ENCODE data around the gene FAM13A. TPM values are rescaled to one million over a fixed set of nuclear protein-coding genes. Genes with fewer than 3 reads are reported as not detected.

FAM13A gene
- total and polyA plus RNA-seq, 10 of the 15 experiments (the other 5 are each of a cell fraction or from before 2014, with no cell fraction given), result 0.05 to 1.8 (median 0.27) TPM; not detected in 1

DNA sequence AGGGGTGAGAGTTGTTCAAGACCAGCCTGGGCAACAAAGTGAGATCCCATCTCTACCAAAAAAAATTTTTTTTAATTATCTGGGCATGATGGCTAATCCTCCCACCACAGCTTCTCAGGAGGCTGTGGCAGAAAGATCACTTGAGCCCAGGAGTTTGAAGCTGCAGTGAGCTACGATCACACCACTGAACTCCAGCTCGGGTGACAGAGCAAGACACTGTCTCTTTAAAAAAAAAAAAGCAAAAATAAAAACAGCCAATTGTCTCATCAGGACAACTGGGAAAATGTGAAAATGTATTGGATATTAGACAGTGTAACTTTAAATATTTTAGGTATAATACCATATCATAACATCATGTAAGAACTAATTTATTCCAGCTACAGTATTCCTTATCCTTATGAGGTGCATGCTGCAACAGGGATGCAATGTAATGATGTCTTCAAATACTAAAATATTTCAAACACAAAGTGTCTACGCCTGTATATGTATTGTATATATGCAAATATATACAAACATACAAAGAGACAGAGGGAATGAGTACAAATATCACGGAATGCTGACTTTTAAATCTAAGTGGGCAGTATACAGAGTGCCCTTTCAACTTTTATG is 17.2 kb downstream of the FAM13A start:
- SMC1A ChIA-PET (ENCODE audit: uncharacterized antibody, unreplicated experiment), result interaction anchor here (0.7 to 4.5 kb wide), 7 partner anchors 12 to 404 kb away, joined by 3 to 27 read pairs (median 3); no protein-coding TSS in a partner anchor
- FAIRE-seq (no peak), ATAC-seq (no peak), DNase-seq (ENCODE audit: low read depth, low spot score) (no peak)
- no peaks in the 10 kb centered on the region for H3K27me3 ChIP-seq (replicated peaks in 1 of 2; ENCODE audit: control insufficient read depth in 2 of 2, insufficient read depth in 2 of 2, low read length in 1 of 2)
- CTCF ChIA-PET, result interaction anchor here (0.6 to 0.9 kb wide), 2 partner anchors 61 to 221 kb away, joined by 3 to 4 read pairs; no protein-coding TSS in a partner anchor
- H3K4me2 ChIP-seq (ENCODE audit: control insufficient read depth, insufficient read depth), result no peak overlapping the region
- H3K36me3 ChIP-seq (ENCODE audit: control insufficient read depth in 2 of 2, insufficient read depth in 2 of 2, low read length in 1 of 2), result no peaks in the 10 kb centered on the region
- in situ Hi-C loops (cut with MboI), result no loop called here
- H2AFZ ChIP-seq (ENCODE audit: control insufficient read depth, low read depth, low read length), result no peak overlapping the region
- TF ChIP-seq POLR2AphosphoS2 (IDR thresholded peaks at IDR 0.05; ENCODE audit: low read depth, low read length) (no peak), NFXL1 (IDR thresholded peaks at IDR 0.05; ENCODE audit: borderline replicate concordance) (no peak), JUND (IDR thresholded peaks at IDR 0.05; ENCODE audit: low read depth, low read length) (no peak), CBX3 (IDR thresholded peaks at IDR 0.05; ENCODE audit: borderline replicate concordance, low read depth) (no peak), RFX5 (IDR thresholded peaks at IDR 0.05; ENCODE audit: low read depth, low read length) (no peak), YBX1 (IDR thresholded peaks at IDR 0.05) (no peak), MEF2B (IDR thresholded peaks at IDR 0.05; ENCODE audit: partially characterized antibody, poor library complexity, severe bottlenecking) (no peak), BCL11A (IDR thresholded peaks at IDR 0.05; ENCODE audit: low read depth, low read length) (no peak), FOS (IDR thresholded peaks at IDR 0.05; ENCODE audit: borderline replicate concordance, extremely low read depth, insufficient read length) (no peak)
- TF ChIP-seq, protein P1, sequence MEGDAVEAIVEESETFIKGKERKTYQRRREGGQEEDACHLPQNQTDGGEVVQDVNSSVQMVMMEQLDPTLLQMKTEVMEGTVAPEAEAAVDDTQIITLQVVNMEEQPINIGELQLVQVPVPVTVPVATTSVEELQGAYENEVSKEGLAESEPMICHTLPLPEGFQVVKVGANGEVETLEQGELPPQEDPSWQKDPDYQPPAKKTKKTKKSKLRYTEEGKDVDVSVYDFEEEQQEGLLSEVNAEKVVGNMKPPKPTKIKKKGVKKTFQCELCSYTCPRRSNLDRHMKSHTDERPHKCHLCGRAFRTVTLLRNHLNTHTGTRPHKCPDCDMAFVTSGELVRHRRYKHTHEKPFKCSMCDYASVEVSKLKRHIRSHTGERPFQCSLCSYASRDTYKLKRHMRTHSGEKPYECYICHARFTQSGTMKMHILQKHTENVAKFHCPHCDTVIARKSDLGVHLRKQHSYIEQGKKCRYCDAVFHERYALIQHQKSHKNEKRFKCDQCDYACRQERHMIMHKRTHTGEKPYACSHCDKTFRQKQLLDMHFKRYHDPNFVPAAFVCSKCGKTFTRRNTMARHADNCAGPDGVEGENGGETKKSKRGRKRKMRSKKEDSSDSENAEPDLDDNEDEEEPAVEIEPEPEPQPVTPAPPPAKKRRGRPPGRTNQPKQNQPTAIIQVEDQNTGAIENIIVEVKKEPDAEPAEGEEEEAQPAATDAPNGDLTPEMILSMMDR (IDR thresholded peaks at IDR 0.05 in 2 of 3, conservative IDR thresholded peaks at IDR 0.05 in 1 of 3; ENCODE audit: control insufficient read depth in 2 of 3, extremely low read depth in 1 of 3, insufficient read depth in 1 of 3, low read depth in 3 of 3, low read length in 3 of 3), result no peak
- TF ChIP-seq, protein P2, sequence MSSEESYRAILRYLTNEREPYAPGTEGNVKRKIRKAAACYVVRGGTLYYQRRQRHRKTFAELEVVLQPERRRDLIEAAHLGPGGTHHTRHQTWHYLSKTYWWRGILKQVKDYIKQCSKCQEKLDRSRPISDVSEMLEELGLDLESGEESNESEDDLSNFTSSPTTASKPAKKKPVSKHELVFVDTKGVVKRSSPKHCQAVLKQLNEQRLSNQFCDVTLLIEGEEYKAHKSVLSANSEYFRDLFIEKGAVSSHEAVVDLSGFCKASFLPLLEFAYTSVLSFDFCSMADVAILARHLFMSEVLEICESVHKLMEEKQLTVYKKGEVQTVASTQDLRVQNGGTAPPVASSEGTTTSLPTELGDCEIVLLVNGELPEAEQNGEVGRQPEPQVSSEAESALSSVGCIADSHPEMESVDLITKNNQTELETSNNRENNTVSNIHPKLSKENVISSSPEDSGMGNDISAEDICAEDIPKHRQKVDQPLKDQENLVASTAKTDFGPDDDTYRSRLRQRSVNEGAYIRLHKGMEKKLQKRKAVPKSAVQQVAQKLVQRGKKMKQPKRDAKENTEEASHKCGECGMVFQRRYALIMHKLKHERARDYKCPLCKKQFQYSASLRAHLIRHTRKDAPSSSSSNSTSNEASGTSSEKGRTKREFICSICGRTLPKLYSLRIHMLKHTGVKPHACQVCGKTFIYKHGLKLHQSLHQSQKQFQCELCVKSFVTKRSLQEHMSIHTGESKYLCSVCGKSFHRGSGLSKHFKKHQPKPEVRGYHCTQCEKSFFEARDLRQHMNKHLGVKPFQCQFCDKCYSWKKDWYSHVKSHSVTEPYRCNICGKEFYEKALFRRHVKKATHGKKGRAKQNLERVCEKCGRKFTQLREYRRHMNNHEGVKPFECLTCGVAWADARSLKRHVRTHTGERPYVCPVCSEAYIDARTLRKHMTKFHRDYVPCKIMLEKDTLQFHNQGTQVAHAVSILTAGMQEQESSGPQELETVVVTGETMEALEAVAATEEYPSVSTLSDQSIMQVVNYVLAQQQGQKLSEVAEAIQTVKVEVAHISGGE (CRISPR knock-in tag; IDR thresholded peaks at IDR 0.05), result no peak
- TF ChIP-seq, protein P3, sequence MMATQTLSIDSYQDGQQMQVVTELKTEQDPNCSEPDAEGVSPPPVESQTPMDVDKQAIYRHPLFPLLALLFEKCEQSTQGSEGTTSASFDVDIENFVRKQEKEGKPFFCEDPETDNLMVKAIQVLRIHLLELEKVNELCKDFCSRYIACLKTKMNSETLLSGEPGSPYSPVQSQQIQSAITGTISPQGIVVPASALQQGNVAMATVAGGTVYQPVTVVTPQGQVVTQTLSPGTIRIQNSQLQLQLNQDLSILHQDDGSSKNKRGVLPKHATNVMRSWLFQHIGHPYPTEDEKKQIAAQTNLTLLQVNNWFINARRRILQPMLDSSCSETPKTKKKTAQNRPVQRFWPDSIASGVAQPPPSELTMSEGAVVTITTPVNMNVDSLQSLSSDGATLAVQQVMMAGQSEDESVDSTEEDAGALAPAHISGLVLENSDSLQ (IDR thresholded peaks at IDR 0.05), result no peak
- TF ChIP-seq, protein P4, sequence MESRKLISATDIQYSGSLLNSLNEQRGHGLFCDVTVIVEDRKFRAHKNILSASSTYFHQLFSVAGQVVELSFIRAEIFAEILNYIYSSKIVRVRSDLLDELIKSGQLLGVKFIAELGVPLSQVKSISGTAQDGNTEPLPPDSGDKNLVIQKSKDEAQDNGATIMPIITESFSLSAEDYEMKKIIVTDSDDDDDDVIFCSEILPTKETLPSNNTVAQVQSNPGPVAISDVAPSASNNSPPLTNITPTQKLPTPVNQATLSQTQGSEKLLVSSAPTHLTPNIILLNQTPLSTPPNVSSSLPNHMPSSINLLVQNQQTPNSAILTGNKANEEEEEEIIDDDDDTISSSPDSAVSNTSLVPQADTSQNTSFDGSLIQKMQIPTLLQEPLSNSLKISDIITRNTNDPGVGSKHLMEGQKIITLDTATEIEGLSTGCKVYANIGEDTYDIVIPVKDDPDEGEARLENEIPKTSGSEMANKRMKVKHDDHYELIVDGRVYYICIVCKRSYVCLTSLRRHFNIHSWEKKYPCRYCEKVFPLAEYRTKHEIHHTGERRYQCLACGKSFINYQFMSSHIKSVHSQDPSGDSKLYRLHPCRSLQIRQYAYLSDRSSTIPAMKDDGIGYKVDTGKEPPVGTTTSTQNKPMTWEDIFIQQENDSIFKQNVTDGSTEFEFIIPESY (IDR thresholded peaks at IDR 0.05), result no peak
- TF ChIP-seq, protein P5, sequence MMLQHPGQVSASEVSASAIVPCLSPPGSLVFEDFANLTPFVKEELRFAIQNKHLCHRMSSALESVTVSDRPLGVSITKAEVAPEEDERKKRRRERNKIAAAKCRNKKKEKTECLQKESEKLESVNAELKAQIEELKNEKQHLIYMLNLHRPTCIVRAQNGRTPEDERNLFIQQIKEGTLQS (IDR thresholded peaks at IDR 0.05; ENCODE audit: borderline replicate concordance, extremely low read depth, low read depth, low read length), result no peak
- no peak overlapping the region for H3K9ac ChIP-seq (ENCODE audit: control insufficient read depth, insufficient read depth, low read length)
- RAD21 ChIA-PET (ENCODE audit: unreplicated experiment), result interaction anchor here (1.6 kb wide), 1 partner anchor 17 kb away, joined by 3 read pairs; no protein-coding TSS in a partner anchor
- no peak overlapping the region for H3K4me3 ChIP-seq
- H4K20me1 ChIP-seq (ENCODE audit: control insufficient read depth, insufficient read depth), result no peaks in the 10 kb centered on the region
- no TSS peak for BruUV-seq (replicated peaks)
- POLR2A ChIA-PET, result no interaction called here
- 29% methylated on average over 4 of the region's 4 CpGs for WGBS (ENCODE audit: insufficient coverage, insufficient replicate concordance, low lambda C conversion rate, missing lambda C conversion rate)
- H3K4me1 ChIP-seq (ENCODE audit: control insufficient read depth, insufficient read depth, low read length), result no peaks in the 10 kb centered on the region
- intact Hi-C loops (cut with micrococcal nuclease; ENCODE audit: unreplicated experiment), result no loop called here
- H3K9me3 ChIP-seq (replicated peaks; ENCODE audit: control insufficient read depth, insufficient read depth, low read length), result peaks cover 2% of the 10 kb centered on the region; the same call in 1 of the 3 replicates
- no peak overlapping the region for H3K27ac ChIP-seq (ENCODE audit: control insufficient read depth, insufficient read depth)
- no peaks in the 10 kb centered on the region for H3K79me2 ChIP-seq (ENCODE audit: control insufficient read depth, insufficient read depth, low read length)

Measured in GM12878 (cell line).